ENCODE measurements around the gene CENPQ. TPM values are rescaled to one million over a fixed set of nuclear protein-coding genes. Genes with fewer than 3 reads are reported as not detected.

Gene CENPQ
- total RNA-seq, 1 donor from 2014 or later: 7.5 TPM

GRCh38 chr6:49528571-49528970 is 65.4 kb downstream of the CENPQ start:
- no peak overlapping the region for H3K27ac Mint-ChIP-seq (ENCODE audit: unreplicated experiment)

GRCh38 chr6:49530141-49530776 is 67.1 kb downstream of the CENPQ start:
- Mint-ChIP-seq H3K4me3 (ENCODE audit: unreplicated experiment) (no peak overlapping the region), H3K36me3 (ENCODE audit: low read depth, unreplicated experiment) (no peaks in the 10 kb centered on the region), H3K27ac (ENCODE audit: unreplicated experiment) (no peak overlapping the region), H3K9me3 (ENCODE audit: unreplicated experiment) (no peaks in the 10 kb centered on the region), H3K4me1 (ENCODE audit: unreplicated experiment) (no peaks in the 10 kb centered on the region), H3K27me3 (ENCODE audit: unreplicated experiment) (no peaks in the 10 kb centered on the region)
- DNase-seq (ENCODE audit: low spot score): no peak
- TF ChIP-seq CTCF (IDR thresholded peaks at IDR 0.05; ENCODE audit: unreplicated experiment): no peak

More at GRCh38 chr6:49528571-49528970, 65.4 kb downstream of the CENPQ start:
- DNase-seq (ENCODE audit: low spot score): no peak
- TF ChIP-seq CTCF (IDR thresholded peaks at IDR 0.05; ENCODE audit: unreplicated experiment): no peak
- H3K9me3 Mint-ChIP-seq (ENCODE audit: unreplicated experiment): no peaks in the 10 kb centered on the region
- no peaks in the 10 kb centered on the region for H3K36me3 Mint-ChIP-seq (ENCODE audit: low read depth, unreplicated experiment)
- no peaks in the 10 kb centered on the region for H3K27me3 Mint-ChIP-seq (ENCODE audit: unreplicated experiment)
- H3K4me1 Mint-ChIP-seq (ENCODE audit: unreplicated experiment): no peaks in the 10 kb centered on the region
- H3K4me3 Mint-ChIP-seq (ENCODE audit: unreplicated experiment): no peak overlapping the region

- peak; percentile 96 for TF ChIP-seq CTCF (IDR thresholded peaks at IDR 0.05; ENCODE audit: unreplicated experiment)
- no peaks in the 10 kb centered on the region for H3K4me1 Mint-ChIP-seq (ENCODE audit: unreplicated experiment)
- no peaks in the 10 kb centered on the region for H3K9me3 Mint-ChIP-seq (ENCODE audit: unreplicated experiment)
- H3K36me3 Mint-ChIP-seq (ENCODE audit: low read depth, unreplicated experiment): no peaks in the 10 kb centered on the region
- no peak overlapping the region for H3K27ac Mint-ChIP-seq (ENCODE audit: unreplicated experiment)
- no peak for DNase-seq (ENCODE audit: low spot score)
- no peaks in the 10 kb centered on the region for H3K27me3 Mint-ChIP-seq (ENCODE audit: unreplicated experiment)
- no peak overlapping the region for H3K4me3 Mint-ChIP-seq (ENCODE audit: unreplicated experiment)
These were observed 68.8 kb downstream of the CENPQ start for GRCh38 chr6:49531774-49532569.

- Mint-ChIP-seq H3K4me3 (ENCODE audit: unreplicated experiment) (no peak overlapping the region), H3K4me1 (ENCODE audit: unreplicated experiment) (no peaks in the 10 kb centered on the region), H3K27me3 (ENCODE audit: unreplicated experiment) (peaks cover 2% of the 10 kb centered on the region), H3K36me3 (ENCODE audit: low read depth, unreplicated experiment) (no peaks in the 10 kb centered on the region), H3K9me3 (ENCODE audit: unreplicated experiment) (no peaks in the 10 kb centered on the region), H3K27ac (ENCODE audit: unreplicated experiment) (no peak overlapping the region)
- no peak for DNase-seq (ENCODE audit: low spot score)
- no peak for TF ChIP-seq CTCF (IDR thresholded peaks at IDR 0.05; ENCODE audit: unreplicated experiment)
These were observed 72.6 kb downstream of the CENPQ start for GRCh38 chr6:49535795-49536194.

- TF ChIP-seq CTCF (IDR thresholded peaks at IDR 0.05; ENCODE audit: unreplicated experiment): no peak
- no peaks in the 10 kb centered on the region for H3K9me3 Mint-ChIP-seq (ENCODE audit: unreplicated experiment)
- H3K27me3 Mint-ChIP-seq (ENCODE audit: unreplicated experiment): peaks cover 2% of the 10 kb centered on the region
- no peaks in the 10 kb centered on the region for H3K36me3 Mint-ChIP-seq (ENCODE audit: low read depth, unreplicated experiment)
- DNase-seq (ENCODE audit: low spot score): no peak
- H3K4me3 Mint-ChIP-seq (ENCODE audit: unreplicated experiment): no peak overlapping the region
- H3K4me1 Mint-ChIP-seq (ENCODE audit: unreplicated experiment): no peaks in the 10 kb centered on the region
- no peak overlapping the region for H3K27ac Mint-ChIP-seq (ENCODE audit: unreplicated experiment)
These were observed 75.9 kb downstream of the CENPQ start for GRCh38 chr6:49539102-49539501.

Measured in endothelial cell (in vitro differentiated cells).